Coronary artery (tissue), 2 donors: Measurements from ENCODE around the gene SRGAP2C.
"Not testable (repeated sequence)": the region's sequence is repeated elsewhere in the genome, so short reads cannot be mapped to it uniquely, and the experiment has no call there.

Experiments used
- DNase-seq: peaks from one replicate; pipeline ENCODE4 v3.0.0-alpha.2; 2017; ENCODE audit warnings: low spot score
- H3K27ac ChIP-seq, 2 donors: fragments of 200-600 bp; sonication (generic); one replicate each; pipeline ENCODE4 v1.5.1; 2016 to 2019
- H3K4me3 ChIP-seq: fragments of 200-600 bp; sonication (generic); 2 replicates; pipeline ENCODE4 v1.5.1; 2016; ENCODE audit warnings: mild to moderate bottlenecking, moderate library complexity

Gene SRGAP2C

GRCh38 chr1:121216676-121217075 lies 31.9 kb downstream of the SRGAP2C start:
- not testable (repeated sequence) for H3K4me3 ChIP-seq, H3K27ac ChIP-seq, DNase-seq

- not testable (repeated sequence) for H3K4me3 ChIP-seq, DNase-seq, H3K27ac ChIP-seq
Measured at GRCh38 chr1:121221770-121222169, 37.0 kb downstream of the SRGAP2C start.

GRCh38 chr1:121224714-121225113 lies 39.9 kb downstream of the SRGAP2C start:
- DNase-seq, H3K4me3 ChIP-seq, H3K27ac ChIP-seq: not testable (repeated sequence)

GRCh38 chr1:121226295-121226904 lies 41.6 kb downstream of the SRGAP2C start:
- H3K4me3 ChIP-seq, DNase-seq, H3K27ac ChIP-seq: not testable (repeated sequence)

- not testable (repeated sequence) for DNase-seq, H3K27ac ChIP-seq, H3K4me3 ChIP-seq
Measured at GRCh38 chr1:121226925-121227324, 42.1 kb downstream of the SRGAP2C start.

GRCh38 chr1:121227544-121228330 lies 43.0 kb downstream of the SRGAP2C start:
- not testable (repeated sequence) for H3K4me3 ChIP-seq, H3K27ac ChIP-seq, DNase-seq

- not testable (repeated sequence) for H3K27ac ChIP-seq, H3K4me3 ChIP-seq, DNase-seq
Measured at GRCh38 chr1:121230636-121231035, 45.9 kb downstream of the SRGAP2C start.

GRCh38 chr1:121232445-121233125 lies 47.8 kb downstream of the SRGAP2C start:
- not testable (repeated sequence) for H3K4me3 ChIP-seq, H3K27ac ChIP-seq, DNase-seq

- not testable (repeated sequence) for DNase-seq, H3K27ac ChIP-seq, H3K4me3 ChIP-seq
Measured at GRCh38 chr1:121234090-121234759, 49.5 kb downstream of the SRGAP2C start.

DNA sequence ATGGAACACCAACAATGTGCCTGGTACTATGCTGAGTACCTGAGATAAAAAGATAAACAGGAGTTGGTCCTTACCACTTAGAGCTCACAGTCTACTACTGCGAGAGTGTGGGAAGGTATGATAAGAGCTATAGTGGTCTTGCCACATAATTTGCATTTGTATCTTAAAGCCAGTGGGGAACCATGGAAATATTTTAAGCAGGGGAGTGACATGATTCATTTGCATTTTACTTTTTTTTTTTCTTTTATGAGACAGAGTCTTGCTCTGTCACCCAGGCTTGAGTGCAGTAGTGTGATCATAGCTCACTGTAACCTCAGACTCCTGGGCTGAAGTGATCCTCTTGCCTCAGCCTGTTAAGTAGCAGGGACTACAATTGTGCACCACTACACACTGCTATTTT lies 53.6 kb downstream of the SRGAP2C start:
- not testable (repeated sequence) for DNase-seq, H3K27ac ChIP-seq, H3K4me3 ChIP-seq

GRCh38 chr1:121243913-121244312 lies 59.1 kb downstream of the SRGAP2C start:
- H3K27ac ChIP-seq, H3K4me3 ChIP-seq, DNase-seq: not testable (repeated sequence)

DNA sequence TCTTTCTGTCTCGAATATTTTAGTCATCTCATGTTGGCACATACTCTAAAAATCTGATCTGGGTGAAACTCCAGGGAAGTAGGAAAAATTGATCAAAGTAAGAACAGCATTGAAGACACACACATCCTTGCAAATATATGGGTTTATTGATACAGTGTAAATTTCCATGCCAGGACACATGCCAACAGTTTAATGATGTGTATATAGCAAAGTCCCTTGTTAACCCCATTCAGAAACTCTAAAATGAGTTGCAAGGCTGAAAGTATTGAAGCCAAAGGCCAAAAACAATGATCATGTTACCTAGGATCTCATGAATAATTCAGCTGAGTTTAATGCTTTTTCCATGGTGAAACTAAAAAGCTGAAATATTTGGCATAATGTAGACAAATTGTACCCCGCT lies 61.6 kb downstream of the SRGAP2C start:
- not testable (repeated sequence) for H3K4me3 ChIP-seq, H3K27ac ChIP-seq, DNase-seq

- not testable (repeated sequence) for DNase-seq, H3K27ac ChIP-seq, H3K4me3 ChIP-seq
Measured at GRCh38 chr1:121252656-121253055, 67.9 kb downstream of the SRGAP2C start.

- H3K4me3 ChIP-seq, DNase-seq, H3K27ac ChIP-seq: not testable (repeated sequence)
Measured at GRCh38 chr1:121254618-121255017, 69.8 kb downstream of the SRGAP2C start.

DNA sequence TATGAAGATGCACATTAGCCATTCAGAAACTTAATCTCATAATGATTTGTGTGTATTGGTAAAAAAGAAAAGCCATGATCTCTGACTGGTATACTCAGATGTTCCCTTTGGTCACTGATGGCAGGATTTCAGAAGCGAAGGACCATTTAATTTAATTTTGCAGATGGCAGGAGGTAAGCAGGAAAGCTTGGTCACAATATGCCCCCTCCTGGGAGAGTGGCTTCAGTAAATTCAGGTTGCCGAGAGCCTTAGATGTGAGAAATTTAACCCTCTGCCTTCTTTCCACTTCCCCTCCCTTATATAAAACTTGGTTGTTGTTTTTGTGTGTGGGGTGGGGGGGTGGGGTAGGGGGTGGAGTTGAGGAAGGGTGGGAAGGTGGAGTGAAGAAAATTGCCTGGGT lies 72.9 kb downstream of the SRGAP2C start:
- DNase-seq, H3K27ac ChIP-seq: not testable (repeated sequence)

DNA sequence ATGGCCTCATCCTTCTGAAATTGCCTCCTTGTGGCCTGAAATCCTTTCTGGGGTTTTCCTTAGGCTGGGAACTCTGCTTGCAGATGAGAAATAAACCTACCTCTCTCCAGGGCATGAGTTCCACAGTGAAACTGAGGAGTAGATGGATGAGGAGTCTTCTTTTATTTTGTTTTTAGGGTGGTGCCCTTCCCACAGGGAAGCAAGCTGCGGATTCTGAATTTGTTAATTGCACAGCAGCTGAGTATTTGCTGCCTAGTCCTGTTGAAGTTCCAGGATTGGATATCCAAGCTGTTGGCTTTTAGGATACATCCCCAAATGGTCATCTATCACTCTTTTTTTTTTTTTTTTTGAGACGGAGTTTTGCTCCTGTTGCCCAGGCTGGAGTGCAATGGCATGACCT lies 73.4 kb downstream of the SRGAP2C start:
- H3K27ac ChIP-seq, DNase-seq, H3K4me3 ChIP-seq: not testable (repeated sequence)

More for the DNA sequence above, 72.9 kb downstream of the SRGAP2C start:
- not testable (repeated sequence) for H3K4me3 ChIP-seq

DNA sequence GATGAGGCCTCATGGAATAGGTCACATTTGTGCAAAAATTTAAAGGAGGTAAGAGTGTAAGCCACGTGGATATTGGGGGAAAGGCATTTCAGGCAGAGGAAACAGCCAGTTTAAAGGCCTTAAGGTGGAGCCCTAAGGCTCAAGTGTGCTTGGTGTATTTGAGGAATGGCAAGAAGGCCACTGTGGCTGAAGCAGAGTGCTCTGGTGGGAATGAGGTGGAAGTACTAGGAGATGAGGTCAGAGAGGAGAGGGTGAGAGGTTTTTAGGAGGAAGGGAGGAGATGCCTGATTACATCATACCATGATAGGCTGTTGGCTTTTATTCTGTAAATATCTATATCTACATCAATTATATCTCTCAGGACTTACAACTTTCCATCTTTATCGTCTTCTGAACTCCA lies 75.4 kb downstream of the SRGAP2C start:
- H3K4me3 ChIP-seq, H3K27ac ChIP-seq, DNase-seq: not testable (repeated sequence)

DNA sequence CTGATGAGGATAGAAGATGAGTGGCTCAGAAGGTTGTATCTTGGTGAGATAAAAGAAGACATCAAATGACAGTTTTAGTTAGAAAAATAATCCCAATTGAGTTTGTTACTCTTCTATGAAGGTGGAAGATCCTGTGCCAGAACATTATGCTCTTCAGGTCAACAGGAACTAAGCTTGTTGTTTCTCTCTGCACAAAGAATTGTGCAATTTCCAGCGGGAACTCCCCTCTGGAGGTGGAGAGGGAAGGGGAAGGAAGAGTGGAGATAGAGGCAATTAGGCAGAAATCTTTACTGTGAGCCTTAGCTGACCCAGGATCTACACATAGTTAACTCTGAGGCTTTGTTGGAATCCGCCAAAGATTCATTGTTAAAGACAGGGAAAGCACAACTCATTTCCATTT lies 77.4 kb downstream of the SRGAP2C start:
- H3K4me3 ChIP-seq, DNase-seq, H3K27ac ChIP-seq: not testable (repeated sequence)

GRCh38 chr1:121263789-121264244 lies 79.0 kb downstream of the SRGAP2C start:
- H3K4me3 ChIP-seq, H3K27ac ChIP-seq, DNase-seq: not testable (repeated sequence)
